HEK293T (cell line): ENCODE measurements around the gene GTF2IRD1.
"Not testable (repeated sequence)": the region's sequence is repeated elsewhere in the genome, so short reads cannot be mapped to it uniquely, and the experiment has no call there.

Source experiments
- CTCF ChIA-PET: fragments of 350-600 bp; formaldehyde crosslinking; extraction: SDS; loops from one replicate; lab custom pipeline; 2021; ENCODE audit warnings: antibody characterized with exemption, inconsistent platforms; lab: Yijun Ruan, JAX
- POLR2A ChIA-PET: fragments of 350-600 bp; formaldehyde crosslinking; extraction: SDS; loops from one replicate; lab custom pipeline; 2020; ENCODE audit warnings: antibody characterized with exemption, inconsistent platforms; lab: Yijun Ruan, JAX
- DNase-seq: peaks from one replicate; pipeline ENCODE4 v3.0.0; 2012; ENCODE audit warnings: mixed read lengths; ENCODE audit errors: extremely low spot score
- ARNT ChIP-seq: fragments of 450-650 bp; IDR thresholded peaks from 2 replicates; pipeline ENCODE4 v1.6.1; 2017; ENCODE audit warnings: mild to moderate bottlenecking
- BHLHE40 ChIP-seq: fragments of 450-650 bp; IDR thresholded peaks from 2 replicates; pipeline ENCODE4 v1.6.1; 2016; ENCODE audit warnings: mild to moderate bottlenecking, moderate library complexity, borderline replicate concordance
- CTBP1 ChIP-seq: fragments of 450-650 bp; IDR thresholded peaks from 2 replicates; pipeline ENCODE4 v1.6.1; 2016; ENCODE audit warnings: borderline replicate concordance
- ELF4 ChIP-seq: fragments of 450-650 bp; IDR thresholded peaks from 2 replicates; pipeline ENCODE4 v1.6.1; 2017; ENCODE audit warnings: antibody characterized with exemption
- FOXA1 ChIP-seq: fragments of 450-650 bp; IDR thresholded peaks from 2 replicates; pipeline ENCODE4 v1.6.1; 2016; ENCODE audit warnings: mild to moderate bottlenecking
- FOXK2 ChIP-seq: fragments of 450-650 bp; IDR thresholded peaks from 2 replicates; pipeline ENCODE4 v1.6.1; 2016; ENCODE audit warnings: mild to moderate bottlenecking
- HDGF ChIP-seq: fragments of 450-650 bp; IDR thresholded peaks from 2 replicates; pipeline ENCODE4 v1.6.1; 2017; ENCODE audit warnings: antibody characterized with exemption, borderline replicate concordance
- L3MBTL2 ChIP-seq: fragments of 450-650 bp; conservative IDR thresholded peaks from 2 replicates; pipeline ENCODE4 v1.6.1; 2016; ENCODE audit warnings: mild to moderate bottlenecking
- LEF1 ChIP-seq: fragments of 450-650 bp; IDR thresholded peaks from 2 replicates; pipeline ENCODE4 v1.6.1; 2017; ENCODE audit warnings: mild to moderate bottlenecking, borderline replicate concordance
- NFRKB ChIP-seq: fragments of 450-650 bp; IDR thresholded peaks from 2 replicates; pipeline ENCODE4 v1.6.1; 2016; ENCODE audit warnings: mild to moderate bottlenecking, moderate library complexity
- PKNOX1 ChIP-seq: fragments of 450-650 bp; IDR thresholded peaks from 2 replicates; pipeline ENCODE4 v1.6.1; 2016
- SP1 ChIP-seq: fragments of 450-650 bp; IDR thresholded peaks from 2 replicates; pipeline ENCODE4 v1.6.1; 2017
- SUZ12 ChIP-seq: fragments of 450-650 bp; IDR thresholded peaks from 2 replicates; pipeline ENCODE4 v1.6.1; 2016; ENCODE audit warnings: mild to moderate bottlenecking
- TARDBP ChIP-seq: fragments of 450-650 bp; IDR thresholded peaks from 2 replicates; pipeline ENCODE4 v1.6.1; 2016
- ZNF384 ChIP-seq: fragments of 450-650 bp; IDR thresholded peaks from 2 replicates; pipeline ENCODE4 v1.6.1; 2016

GTF2IRD1 gene

GRCh38 chr7:74633451-74633921 lies 179.8 kb downstream of the GTF2IRD1 start:
- no peak for DNase-seq
- no peak for TF ChIP-seq PKNOX1
- TF ChIP-seq ZNF384, result no peak
- TF ChIP-seq L3MBTL2, result no peak
- TF ChIP-seq SUZ12, result no peak
- TF ChIP-seq BHLHE40, result no peak
- TF ChIP-seq LEF1, result no peak
- no peak for TF ChIP-seq ARNT
- no peak for TF ChIP-seq FOXK2
- no peak for TF ChIP-seq TARDBP
- no peak for TF ChIP-seq SP1
- TF ChIP-seq ELF4, result no peak
- no peak for TF ChIP-seq NFRKB
- no peak for TF ChIP-seq FOXA1
- no peak for TF ChIP-seq CTBP1
- no peak for TF ChIP-seq HDGF
- ChIA-PET CTCF (interaction anchor here (0.6 kb wide), 1 partner anchor 1847 kb away, joined by 7 read pairs; no protein-coding TSS in a partner anchor), POLR2A (no interaction called here)

DNA sequence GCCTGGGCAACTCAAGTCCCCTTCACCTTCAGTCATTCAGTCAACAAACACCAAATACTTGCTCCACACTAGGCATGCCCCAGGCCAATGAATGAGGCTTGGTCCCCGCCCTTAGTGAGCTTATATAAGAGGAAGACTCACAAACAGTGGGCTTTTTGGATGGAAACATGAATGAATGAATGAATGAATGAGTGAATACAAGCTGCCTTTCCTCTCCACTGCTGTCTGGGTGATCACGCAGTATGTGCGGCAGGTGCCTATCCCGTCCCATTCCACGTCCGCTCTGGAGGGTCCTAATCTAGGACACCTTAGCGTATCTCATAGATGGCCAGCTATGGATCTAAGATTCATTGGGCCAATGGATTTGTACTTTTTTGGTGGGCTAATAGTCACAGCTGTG lies 184.0 kb downstream of the GTF2IRD1 start:
- ChIA-PET CTCF (no interaction called here), POLR2A (no interaction called here)
- no peak for DNase-seq
- TF ChIP-seq BHLHE40 (no peak), L3MBTL2 (no peak), LEF1 (no peak)

- peak; percentile 8 for DNase-seq
- POLR2A ChIA-PET, CTCF ChIA-PET: not testable (repeated sequence)
Observed at GRCh38 chr7:74650055-74650454, 196.3 kb downstream of the GTF2IRD1 start.

- CTCF ChIA-PET, DNase-seq, POLR2A ChIA-PET: not testable (repeated sequence)
Observed at GRCh38 chr7:74650493-74651132, 196.9 kb downstream of the GTF2IRD1 start.

GRCh38 chr7:74651133-74651504 lies 197.4 kb downstream of the GTF2IRD1 start:
- DNase-seq, CTCF ChIA-PET, POLR2A ChIA-PET: not testable (repeated sequence)
